ENCODE measurements around the gene COL13A1.

Gene COL13A1

GRCh38 chr10:69807122-69807521, 5.4 kb downstream of the COL13A1 start:
- TF ChIP-seq, protein P1, sequence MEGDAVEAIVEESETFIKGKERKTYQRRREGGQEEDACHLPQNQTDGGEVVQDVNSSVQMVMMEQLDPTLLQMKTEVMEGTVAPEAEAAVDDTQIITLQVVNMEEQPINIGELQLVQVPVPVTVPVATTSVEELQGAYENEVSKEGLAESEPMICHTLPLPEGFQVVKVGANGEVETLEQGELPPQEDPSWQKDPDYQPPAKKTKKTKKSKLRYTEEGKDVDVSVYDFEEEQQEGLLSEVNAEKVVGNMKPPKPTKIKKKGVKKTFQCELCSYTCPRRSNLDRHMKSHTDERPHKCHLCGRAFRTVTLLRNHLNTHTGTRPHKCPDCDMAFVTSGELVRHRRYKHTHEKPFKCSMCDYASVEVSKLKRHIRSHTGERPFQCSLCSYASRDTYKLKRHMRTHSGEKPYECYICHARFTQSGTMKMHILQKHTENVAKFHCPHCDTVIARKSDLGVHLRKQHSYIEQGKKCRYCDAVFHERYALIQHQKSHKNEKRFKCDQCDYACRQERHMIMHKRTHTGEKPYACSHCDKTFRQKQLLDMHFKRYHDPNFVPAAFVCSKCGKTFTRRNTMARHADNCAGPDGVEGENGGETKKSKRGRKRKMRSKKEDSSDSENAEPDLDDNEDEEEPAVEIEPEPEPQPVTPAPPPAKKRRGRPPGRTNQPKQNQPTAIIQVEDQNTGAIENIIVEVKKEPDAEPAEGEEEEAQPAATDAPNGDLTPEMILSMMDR (IDR thresholded peaks at IDR 0.05; ENCODE audit: insufficient read depth, low read depth, low read length, missing control alignments): no peak
- DNase-seq (ENCODE audit: low read depth): no peak
- H3K4me3 ChIP-seq (ENCODE audit: low read depth, low read length): no peak overlapping the region

GRCh38 chr10:69807696-69808095, 6.0 kb downstream of the COL13A1 start:
- no peak overlapping the region for H3K4me3 ChIP-seq (ENCODE audit: low read depth, low read length)
- no peak for DNase-seq (ENCODE audit: low read depth)
- TF ChIP-seq, protein P1 (IDR thresholded peaks at IDR 0.05; ENCODE audit: insufficient read depth, low read depth, low read length, missing control alignments): no peak

- DNase-seq (ENCODE audit: low read depth): no peak
- TF ChIP-seq, protein P1 (IDR thresholded peaks at IDR 0.05; ENCODE audit: insufficient read depth, low read depth, low read length, missing control alignments): no peak
- no peak overlapping the region for H3K4me3 ChIP-seq (ENCODE audit: low read depth, low read length)
These were observed 7.6 kb downstream of the COL13A1 start for GRCh38 chr10:69809318-69809717.

DNA sequence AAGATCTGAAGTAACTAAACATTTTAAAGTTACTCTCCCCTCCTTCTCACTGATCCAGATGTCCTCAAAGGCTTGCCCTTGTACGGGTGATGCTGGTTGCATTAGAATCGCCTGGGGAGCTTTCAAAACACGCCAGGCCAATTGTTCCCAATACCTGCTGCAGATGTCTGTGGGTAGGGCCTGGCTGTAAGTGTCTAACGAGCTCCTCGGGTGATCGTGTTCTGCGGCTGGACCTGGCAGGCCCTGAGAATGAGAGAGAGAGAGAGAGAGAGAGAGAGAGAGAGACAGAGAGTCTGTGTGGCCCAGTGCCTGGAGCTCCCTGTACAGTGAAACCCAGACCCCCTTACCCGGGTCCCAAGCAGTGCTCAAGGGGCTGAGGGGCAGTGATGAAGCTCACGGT, 8.4 kb downstream of the COL13A1 start:
- TF ChIP-seq, protein P1 (IDR thresholded peaks at IDR 0.05; ENCODE audit: insufficient read depth, low read depth, low read length, missing control alignments): no peak
- H3K4me3 ChIP-seq (ENCODE audit: low read depth, low read length): no peak overlapping the region
- DNase-seq (ENCODE audit: low read depth): no peak

GRCh38 chr10:69810675-69811397, 9.1 kb downstream of the COL13A1 start:
- H3K4me3 ChIP-seq (ENCODE audit: low read depth, low read length): no peak overlapping the region
- DNase-seq (ENCODE audit: low read depth): no peak
- TF ChIP-seq, protein P1 (IDR thresholded peaks at IDR 0.05; ENCODE audit: insufficient read depth, low read depth, low read length, missing control alignments): no peak

DNA sequence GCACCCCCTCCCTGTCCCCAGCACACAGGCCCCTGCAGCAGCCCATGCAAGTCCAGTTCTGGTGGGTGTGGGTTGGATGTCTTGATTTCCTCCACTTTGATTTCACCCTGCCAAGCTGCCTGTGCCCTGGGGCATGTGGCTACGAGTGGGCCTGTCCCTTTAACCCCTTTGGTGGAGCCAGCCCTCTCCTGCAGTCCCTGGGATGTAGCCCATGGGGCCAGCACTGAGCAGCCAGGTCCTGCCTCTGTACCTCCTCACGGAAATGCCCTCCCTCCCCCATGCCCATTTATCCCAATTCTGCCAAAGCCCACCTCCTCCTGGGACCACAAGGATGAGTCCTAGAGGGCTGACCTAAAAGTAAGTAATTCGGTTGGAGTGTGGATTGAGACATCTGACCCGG, 11.9 kb downstream of the COL13A1 start:
- no peak overlapping the region for H3K4me3 ChIP-seq (ENCODE audit: low read depth, low read length)
- TF ChIP-seq, protein P1 (IDR thresholded peaks at IDR 0.05; ENCODE audit: insufficient read depth, low read depth, low read length, missing control alignments): no peak
- no peak for DNase-seq (ENCODE audit: low read depth)

- TF ChIP-seq, protein P1 (IDR thresholded peaks at IDR 0.05; ENCODE audit: insufficient read depth, low read depth, low read length, missing control alignments): no peak
- H3K4me3 ChIP-seq (ENCODE audit: low read depth, low read length): no peak overlapping the region
- no peak for DNase-seq (ENCODE audit: low read depth)
These were observed 12.5 kb downstream of the COL13A1 start for GRCh38 chr10:69814251-69814650.

Measured in GM12865 (cell line).